Keratinocyte (primary cell): Measurements from ENCODE around the gene ALKBH5.

ENCODE experiments used
- EZH2 ChIP-seq: IDR thresholded peaks from one replicate; pipeline ENCODE4 v1.6.1; 2012; ENCODE audit warnings: inconsistent platforms, mild to moderate bottlenecking, low read length, moderate library complexity
- TF ChIP-seq, protein P1 (sequence below), 3 experiments: IDR thresholded peaks in 1 of 3; conservative IDR thresholded peaks in 1 of 3; optimal IDR thresholded peaks in 1 of 3; 2 replicates in 2 of 3; 3 replicates in 1 of 3; pipeline versions ENCODE3 to v1.5.1; 2011; ENCODE audit warnings: low read length in 3 of 3, mild to moderate bottlenecking in 3 of 3, moderate library complexity in 2 of 3, control low read depth in 1 of 3, inconsistent platforms in 1 of 3; ENCODE audit not compliant: insufficient read depth in 2 of 3; ENCODE audit errors: extremely low read depth in 1 of 3

DNA sequence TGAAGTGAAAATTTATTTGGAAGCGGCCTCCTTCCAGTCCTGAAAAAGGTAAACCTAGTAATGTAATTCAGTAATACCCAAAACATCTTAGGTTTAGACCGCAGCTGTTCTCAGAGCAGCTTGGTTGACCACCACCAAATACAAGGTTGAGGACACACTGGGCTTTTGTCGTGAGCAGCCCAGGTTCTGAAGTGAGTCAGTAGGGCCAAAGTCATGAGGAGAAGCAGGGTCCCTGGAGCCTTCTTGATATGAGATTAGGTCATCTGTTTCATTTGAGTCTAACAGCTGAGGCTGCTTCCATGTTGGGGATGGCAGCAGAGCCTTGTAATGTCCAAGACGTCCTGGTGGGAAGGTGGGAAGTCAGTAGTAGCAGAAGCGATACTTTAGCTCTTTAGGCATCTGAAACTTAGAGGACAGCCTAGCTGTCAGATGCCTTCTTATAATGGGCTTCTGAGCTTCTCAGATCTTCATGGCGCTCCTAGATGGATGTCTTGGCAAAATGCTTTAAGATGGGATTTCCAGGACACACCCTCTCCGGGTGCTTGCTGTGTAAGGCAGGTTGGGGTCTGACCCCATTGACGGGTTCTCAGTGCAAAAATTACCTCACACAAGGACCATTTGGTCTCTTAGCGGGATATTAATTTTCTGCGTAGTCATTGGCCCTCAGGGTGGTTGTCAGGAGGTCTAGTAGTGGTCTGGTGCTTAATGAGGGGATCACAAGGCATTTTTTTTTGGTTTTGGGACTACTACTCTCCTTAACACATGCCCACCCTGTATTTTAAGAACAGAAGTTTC lies 2.4 kb downstream of the ALKBH5 start:
- TF ChIP-seq, protein P1, sequence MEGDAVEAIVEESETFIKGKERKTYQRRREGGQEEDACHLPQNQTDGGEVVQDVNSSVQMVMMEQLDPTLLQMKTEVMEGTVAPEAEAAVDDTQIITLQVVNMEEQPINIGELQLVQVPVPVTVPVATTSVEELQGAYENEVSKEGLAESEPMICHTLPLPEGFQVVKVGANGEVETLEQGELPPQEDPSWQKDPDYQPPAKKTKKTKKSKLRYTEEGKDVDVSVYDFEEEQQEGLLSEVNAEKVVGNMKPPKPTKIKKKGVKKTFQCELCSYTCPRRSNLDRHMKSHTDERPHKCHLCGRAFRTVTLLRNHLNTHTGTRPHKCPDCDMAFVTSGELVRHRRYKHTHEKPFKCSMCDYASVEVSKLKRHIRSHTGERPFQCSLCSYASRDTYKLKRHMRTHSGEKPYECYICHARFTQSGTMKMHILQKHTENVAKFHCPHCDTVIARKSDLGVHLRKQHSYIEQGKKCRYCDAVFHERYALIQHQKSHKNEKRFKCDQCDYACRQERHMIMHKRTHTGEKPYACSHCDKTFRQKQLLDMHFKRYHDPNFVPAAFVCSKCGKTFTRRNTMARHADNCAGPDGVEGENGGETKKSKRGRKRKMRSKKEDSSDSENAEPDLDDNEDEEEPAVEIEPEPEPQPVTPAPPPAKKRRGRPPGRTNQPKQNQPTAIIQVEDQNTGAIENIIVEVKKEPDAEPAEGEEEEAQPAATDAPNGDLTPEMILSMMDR (optimal IDR thresholded peaks at IDR 0.05 in 1 of 3, IDR thresholded peaks at IDR 0.05 in 1 of 3, conservative IDR thresholded peaks at IDR 0.05 in 1 of 3; ENCODE audit: extremely low read depth in 1 of 3, insufficient read depth in 2 of 3, low read length in 3 of 3), result no peak
- no peak for TF ChIP-seq EZH2
